Head of caudate nucleus (tissue), 42 donors: Measurements from ENCODE around the gene FABP2.
"Not testable (repeated sequence)": the region's sequence is repeated elsewhere in the genome, so short reads cannot be mapped to it uniquely, and the experiment has no call there.

Experiments
- DNase-seq, 42 donors: peaks; one replicate each; pipeline versions ENCODE4 v3.0.0 to v3.0.0-alpha.2; 2020 to 2021; ENCODE audit warnings: mixed read lengths in 7 of 42
- intact Hi-C: fragments of 100-400 bp; cut with DNase I; formaldehyde crosslinking; loops from one replicate; pipeline ENCODE4 v1.15.0; 2022

The FABP2 gene

DNA sequence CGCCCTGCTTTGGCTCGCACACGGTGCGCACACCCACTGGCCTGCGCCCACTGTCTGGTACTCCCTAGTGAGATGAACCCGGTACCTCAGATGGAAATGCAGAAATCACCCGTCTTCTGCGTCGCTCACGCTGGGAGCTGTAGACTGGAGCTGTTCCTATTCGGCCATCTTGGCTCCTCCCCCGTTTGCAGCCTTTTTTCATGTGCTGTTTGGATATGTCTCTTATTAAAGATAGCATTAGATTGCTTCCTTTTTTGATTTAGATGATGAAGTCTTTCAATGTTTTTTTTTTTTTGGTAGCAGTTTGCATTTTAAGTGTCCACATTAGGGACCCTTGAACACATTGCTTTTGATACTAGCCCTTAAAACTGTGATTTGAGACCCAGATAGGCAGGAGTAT lies 42.0 kb downstream of the FABP2 start:
- not testable (repeated sequence) for DNase-seq
- intact Hi-C loops: loop anchor here (10.0 kb wide), 1 partner anchor 235 kb away; no protein-coding TSS in a partner anchor

DNA sequence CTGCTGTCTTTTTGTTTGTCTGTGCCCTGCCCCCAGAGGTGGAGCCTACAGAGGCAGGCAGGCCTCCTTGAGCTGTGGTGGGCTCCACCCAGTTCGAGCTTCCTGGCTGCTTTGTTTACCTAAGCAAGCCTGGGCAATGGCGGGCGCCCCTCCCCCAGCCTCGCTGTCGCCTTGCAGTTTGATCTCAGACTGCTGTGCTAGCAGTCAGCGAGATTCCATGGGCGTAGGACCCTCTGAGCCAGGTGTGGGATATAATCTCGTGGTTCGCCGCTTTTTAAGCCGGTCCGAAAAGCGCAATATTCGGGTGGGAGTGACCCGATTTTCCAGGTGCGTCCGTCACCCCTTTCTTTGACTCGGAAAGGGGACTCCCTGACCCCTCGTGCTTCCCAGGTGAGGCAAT lies 42.4 kb downstream of the FABP2 start:
- DNase-seq, intact Hi-C loops: not testable (repeated sequence)

DNA sequence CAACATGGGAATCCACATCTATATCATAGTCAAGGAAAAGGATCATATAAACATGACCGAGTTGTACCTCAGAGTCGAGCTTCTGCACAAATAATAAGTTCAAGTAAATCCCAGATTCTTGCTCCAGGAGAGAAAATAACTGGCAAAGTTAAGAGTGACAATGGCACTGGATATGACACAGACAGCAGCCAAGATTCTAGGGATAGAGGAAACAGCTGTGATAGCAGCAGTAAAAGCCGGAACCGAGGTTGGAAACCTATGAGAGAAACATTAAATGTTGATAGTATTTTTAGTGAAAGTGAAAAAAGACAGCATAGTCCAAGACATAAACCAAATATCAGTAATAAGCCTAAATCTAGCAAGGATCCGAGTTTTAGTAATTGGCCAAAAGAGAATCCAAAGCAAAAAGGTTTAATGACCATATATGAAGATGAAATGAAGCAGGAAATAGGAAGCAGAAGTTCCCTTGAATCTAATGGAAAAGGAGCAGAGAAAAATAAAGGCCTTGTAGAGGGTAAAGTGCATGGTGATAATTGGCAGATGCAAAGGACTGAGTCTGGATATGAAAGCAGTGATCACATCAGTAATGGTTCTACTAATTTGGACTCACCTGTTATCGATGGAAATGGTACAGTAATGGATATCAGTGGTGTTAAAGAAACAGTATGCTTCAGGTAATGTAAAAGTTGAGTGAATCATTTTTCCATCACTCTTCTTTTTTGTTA lies 50.4 kb downstream of the FABP2 start:
- intact Hi-C loops: no loop called here

DNA sequence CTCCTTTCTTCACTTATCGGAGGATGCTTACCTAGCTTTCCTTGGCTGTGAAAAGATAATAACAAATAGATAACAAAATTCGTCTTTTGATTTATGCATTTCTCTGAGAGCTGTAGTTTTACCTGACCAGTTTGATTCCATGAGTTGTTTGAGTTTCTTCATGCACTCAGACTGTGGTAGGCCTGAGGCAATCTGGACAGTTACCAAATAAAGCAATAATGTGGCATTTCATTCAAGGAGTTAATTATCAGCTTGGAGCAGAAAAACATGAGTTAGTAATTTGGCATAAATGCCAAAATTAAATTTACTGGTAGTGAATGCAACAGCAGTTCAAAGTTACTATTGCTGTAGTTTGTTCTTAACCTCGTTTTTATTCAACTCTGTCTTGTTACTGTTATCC lies 53.5 kb downstream of the FABP2 start:
- intact Hi-C loops: no loop called here
- no peak for DNase-seq

More for the DNA sequence above, 50.4 kb downstream of the FABP2 start:
- DNase-seq: no peak
